GM18907 (cell line): Measurements from ENCODE around the gene KCTD10.
A peak's percentile ranks its signal among the peaks of the same experiment; 100 is the strongest.

Experiments used
- ATAC-seq: cut with Tn5 transposase; IDR thresholded peaks from one replicate; pipeline ENCODE4 v1.9.1; 2021; ENCODE audit warnings: mild to moderate bottlenecking, moderate library complexity; ENCODE audit not compliant: unreplicated experiment

Gene KCTD10

GRCh38 chr12:109477185-109477962 is at the start of gene KCTD10, which contains the start of gene UBE3B:
Gene KCTD10, minus strand, starts transcription at chr12:109477300. Its CDS starts 38 bp downstream, at chr12:109477262.
Gene UBE3B, plus strand, starts transcription at chr12:109477634. Its CDS starts 5,918 bp downstream, at chr12:109483552.
- ATAC-seq: peak; percentile 88

- no peak for ATAC-seq
Measured at GRCh38 chr12:109525279-109525585, 48.1 kb upstream of the KCTD10 start.

GRCh38 chr12:109524466-109525278 is 47.6 kb upstream of the KCTD10 start:
- ATAC-seq: no peak

- ATAC-seq: no peak
Measured at GRCh38 chr12:109523504-109523903, 46.4 kb upstream of the KCTD10 start.

GRCh38 chr12:109523071-109523470 is 46.0 kb upstream of the KCTD10 start:
- ATAC-seq: no peak

- ATAC-seq: no peak
Measured at GRCh38 chr12:109521831-109522230, 44.7 kb upstream of the KCTD10 start.

GRCh38 chr12:109519787-109520186 is 42.7 kb upstream of the KCTD10 start:
- no peak for ATAC-seq

GRCh38 chr12:109518820-109519665 is 41.9 kb upstream of the KCTD10 start:
- no peak for ATAC-seq

- ATAC-seq: no peak
Measured at GRCh38 chr12:109517619-109518018, 40.5 kb upstream of the KCTD10 start.

- ATAC-seq: no peak
Measured at GRCh38 chr12:109513977-109514376, 36.9 kb upstream of the KCTD10 start.

- ATAC-seq: no peak
Measured at GRCh38 chr12:109513051-109513450, 36.0 kb upstream of the KCTD10 start.

GRCh38 chr12:109512608-109513007 is 35.5 kb upstream of the KCTD10 start:
- no peak for ATAC-seq

GRCh38 chr12:109510196-109510595 is 33.1 kb upstream of the KCTD10 start:
- no peak for ATAC-seq

- no peak for ATAC-seq
Measured at GRCh38 chr12:109504068-109504467, 27.0 kb upstream of the KCTD10 start.

- no peak for ATAC-seq
Measured at GRCh38 chr12:109503611-109504010, 26.5 kb upstream of the KCTD10 start.

- ATAC-seq: no peak
Measured at GRCh38 chr12:109502332-109502731, 25.2 kb upstream of the KCTD10 start.

- ATAC-seq: no peak
Measured at GRCh38 chr12:109501299-109501698, 24.2 kb upstream of the KCTD10 start.

- no peak for ATAC-seq
Measured at GRCh38 chr12:109500406-109501185, 23.5 kb upstream of the KCTD10 start.

- ATAC-seq: no peak
Measured at GRCh38 chr12:109497675-109498074, 20.6 kb upstream of the KCTD10 start.

GRCh38 chr12:109496306-109496705 is 19.2 kb upstream of the KCTD10 start:
- ATAC-seq: no peak
